Measurements from ENCODE around the gene SNPH.

DNA sequence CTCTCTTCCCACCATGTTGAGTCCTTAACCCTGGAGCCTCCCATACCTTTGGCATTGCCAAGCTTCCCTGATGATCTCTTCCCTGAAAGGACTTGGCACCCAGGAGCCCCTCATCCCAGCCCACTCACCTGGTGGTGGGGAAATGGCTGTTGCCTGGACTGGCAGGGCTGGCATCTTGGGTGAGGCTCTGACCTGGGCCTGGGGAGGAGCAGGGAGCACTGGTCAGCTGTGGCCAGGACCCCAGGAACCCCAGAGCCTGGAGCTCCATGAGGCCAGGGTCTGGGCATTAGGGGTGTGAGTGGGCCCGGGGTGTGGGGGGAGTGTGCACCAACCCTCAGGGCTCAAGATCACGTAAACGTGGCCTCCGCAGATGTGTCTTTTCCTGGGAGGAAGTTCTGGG lies 53.4 kb downstream of the SNPH start:
- no peak for TF ChIP-seq YY1 (IDR thresholded peaks at IDR 0.05; ENCODE audit: low read depth, low read length)
- TF ChIP-seq POLR2A (IDR thresholded peaks at IDR 0.05; ENCODE audit: control extremely low read depth in 1 of 2, low read depth in 2 of 2, low read length in 2 of 2): no peak
- TF ChIP-seq CTBP2 (IDR thresholded peaks at IDR 0.05; ENCODE audit: borderline replicate concordance, insufficient read depth, insufficient read length, low read length): no peak
- no peak for TF ChIP-seq JUND (IDR thresholded peaks at IDR 0.05; ENCODE audit: low read length)
- TF ChIP-seq, protein P1, sequence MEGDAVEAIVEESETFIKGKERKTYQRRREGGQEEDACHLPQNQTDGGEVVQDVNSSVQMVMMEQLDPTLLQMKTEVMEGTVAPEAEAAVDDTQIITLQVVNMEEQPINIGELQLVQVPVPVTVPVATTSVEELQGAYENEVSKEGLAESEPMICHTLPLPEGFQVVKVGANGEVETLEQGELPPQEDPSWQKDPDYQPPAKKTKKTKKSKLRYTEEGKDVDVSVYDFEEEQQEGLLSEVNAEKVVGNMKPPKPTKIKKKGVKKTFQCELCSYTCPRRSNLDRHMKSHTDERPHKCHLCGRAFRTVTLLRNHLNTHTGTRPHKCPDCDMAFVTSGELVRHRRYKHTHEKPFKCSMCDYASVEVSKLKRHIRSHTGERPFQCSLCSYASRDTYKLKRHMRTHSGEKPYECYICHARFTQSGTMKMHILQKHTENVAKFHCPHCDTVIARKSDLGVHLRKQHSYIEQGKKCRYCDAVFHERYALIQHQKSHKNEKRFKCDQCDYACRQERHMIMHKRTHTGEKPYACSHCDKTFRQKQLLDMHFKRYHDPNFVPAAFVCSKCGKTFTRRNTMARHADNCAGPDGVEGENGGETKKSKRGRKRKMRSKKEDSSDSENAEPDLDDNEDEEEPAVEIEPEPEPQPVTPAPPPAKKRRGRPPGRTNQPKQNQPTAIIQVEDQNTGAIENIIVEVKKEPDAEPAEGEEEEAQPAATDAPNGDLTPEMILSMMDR (IDR thresholded peaks at IDR 0.05; ENCODE audit: control extremely low read depth in 1 of 3, insufficient read depth in 1 of 3, low read depth in 1 of 3, low read length in 3 of 3): no peak

Measured in H1 (cell line).